HCT116 (cell line): ENCODE data around the gene ATP8A2. TPM values are rescaled to one million over a fixed set of nuclear protein-coding genes. Genes with fewer than 3 reads are reported as not detected.

Experiments
- ATAC-seq: fragments of 200-7000 bp; cut with Tn5 transposase; 2 replicates; pipeline ENCODE4 v1.9.1; 2020; ENCODE audit warnings: mild to moderate bottlenecking, moderate library complexity
- BruUV-seq: library from RNA; stranded (reverse); fragments of 400-500 nt; replicated peaks from 2 replicates; lab custom pipeline; 2021; lab: Mats Ljungman, UMichigan
- CTCF ChIA-PET: fragments of 300-600 bp; sonication (Branson Sonifier 250); formaldehyde crosslinking; loops from one replicate; lab custom pipeline; 2021; ENCODE audit warnings: antibody characterized with exemption; lab: Charles Lee
- POLR2A ChIA-PET: fragments of 300-600, 350-600 bp; sonication (Branson Sonifier 250); formaldehyde crosslinking; loops from one replicate; lab custom pipeline; 2021; ENCODE audit warnings: antibody characterized with exemption; lab: Charles Lee
- RAD21 ChIA-PET, 2 experiments: fragments of 300-600 bp; sonication (Branson Sonifier 250); formaldehyde crosslinking; loops; one replicate each; lab custom pipeline; 2023; ENCODE audit warnings: low total read pairs in 2 of 2; ENCODE audit not compliant: uncharacterized antibody in 2 of 2, unreplicated experiment in 2 of 2, low non-redundant PET in 1 of 2; lab: Charles Lee
- DNase-seq: peaks from one replicate; pipeline ENCODE4 v3.0.0-alpha.2; 2010; ENCODE audit warnings: low read depth, low spot score
- H2AFZ ChIP-seq: fragments of 200-600 bp; shearing (Covaris generic), sonication (generic); 2 replicates; pipeline ENCODE4 v1.6.1; 2017; ENCODE audit warnings: low read depth, mixed run types, mixed read lengths, antibody characterized with exemption, low read length; ENCODE audit not compliant: poor library complexity, severe bottlenecking
- H3K27ac ChIP-seq: 2 replicates; pipeline ENCODE4 v1.5.1; 2012; ENCODE audit warnings: low read depth, low read length
- H3K27me3 ChIP-seq: fragments of 200-600 bp; sonication (generic); 2 replicates; pipeline ENCODE4 v1.6.1; 2016; ENCODE audit warnings: mixed run types, low read length, mixed read lengths; ENCODE audit not compliant: insufficient read depth
- H3K36me3 ChIP-seq, 2 experiments: fragments of 200-500 bp in 1 of 2; fragments of 200-600 bp in 1 of 2; sonication (Bioruptor generic) in 1 of 2; sonication (generic) in 1 of 2; 2 replicates each; pipeline versions ENCODE4 v1.5.1 to v1.6.1; 2014 to 2016; ENCODE audit warnings: low read length in 2 of 2, inconsistent platforms in 1 of 2, mixed read lengths in 1 of 2, mixed run types in 1 of 2; ENCODE audit not compliant: insufficient read depth in 2 of 2, control insufficient read depth in 1 of 2
- H3K4me1 ChIP-seq, 2 experiments: fragments of 200-600 bp in 1 of 2; sonication (generic) in 1 of 2; 2 replicates each; pipeline versions ENCODE4 v1.5.1 to v1.6.1; 2012 to 2017; ENCODE audit warnings: low read length in 2 of 2, inconsistent platforms in 1 of 2, mild to moderate bottlenecking in 1 of 2, mixed read lengths in 1 of 2, mixed run types in 1 of 2, moderate library complexity in 1 of 2; ENCODE audit not compliant: insufficient read depth in 2 of 2, control insufficient read depth in 1 of 2
- H3K4me2 ChIP-seq: fragments of 200-600 bp; sonication (generic); 2 replicates; pipeline ENCODE4 v1.6.1; 2017; ENCODE audit warnings: mixed run types, low read length, mixed read lengths
- H3K4me3 ChIP-seq, 2 experiments: fragments of 200-600 bp in 1 of 2; sonication (generic) in 1 of 2; replicated peaks in 1 of 2; 2 replicates each; pipeline ENCODE4 v1.5.1; 2011 to 2016; ENCODE audit warnings: low read length in 2 of 2, control low read depth in 1 of 2, low read depth in 1 of 2, mild to moderate bottlenecking in 1 of 2, mixed read lengths in 1 of 2, mixed run types in 1 of 2
- H3K79me2 ChIP-seq: fragments of 200-600 bp; sonication (generic); 2 replicates; pipeline ENCODE4 v1.6.1; 2017; ENCODE audit warnings: mild to moderate bottlenecking, mixed run types, low read length, moderate library complexity, mixed read lengths; ENCODE audit not compliant: insufficient read depth
- H3K9ac ChIP-seq: fragments of 200-600 bp; sonication (generic); 2 replicates; pipeline ENCODE4 v1.6.1; 2016; ENCODE audit warnings: low read length, mixed read lengths
- H3K9me2 ChIP-seq: fragments of 200-600 bp; sonication (generic), shearing (Covaris generic); 2 replicates; pipeline ENCODE4 v1.6.1; 2017; ENCODE audit warnings: mixed run types, mild to moderate bottlenecking, moderate library complexity; ENCODE audit not compliant: insufficient read depth
- H3K9me3 ChIP-seq, 2 experiments: fragments of 200-500 bp in 1 of 2; fragments of 200-600 bp in 1 of 2; sonication (Bioruptor generic) in 1 of 2; sonication (generic) in 1 of 2; 2 replicates each; pipeline ENCODE4 v1.6.1; 2014 to 2017; ENCODE audit warnings: low read length in 2 of 2, mixed read lengths in 2 of 2, inconsistent platforms in 1 of 2, low read depth in 1 of 2, mild to moderate bottlenecking in 1 of 2, mixed run types in 1 of 2, moderate library complexity in 1 of 2; ENCODE audit not compliant: control insufficient read depth in 1 of 2, insufficient read depth in 1 of 2
- H4K20me1 ChIP-seq: fragments of 200-600 bp; sonication (generic), shearing (Covaris generic); 2 replicates; pipeline ENCODE4 v1.6.1; 2017; ENCODE audit warnings: mixed run types, mild to moderate bottlenecking, moderate library complexity; ENCODE audit not compliant: insufficient read depth
- CBX3 ChIP-seq: IDR thresholded peaks from 2 replicates; pipeline ENCODE4 v1.6.1; 2012; ENCODE audit warnings: low read depth
- CEBPB ChIP-seq: IDR thresholded peaks from 2 replicates; pipeline ENCODE4 v1.6.1; 2012; ENCODE audit warnings: low read depth
- EGR1 ChIP-seq: IDR thresholded peaks from 2 replicates; pipeline ENCODE4 v1.6.1; 2012; ENCODE audit warnings: low read depth
- ELF1 ChIP-seq: IDR thresholded peaks from 2 replicates; pipeline ENCODE4 v1.6.1; 2012; ENCODE audit warnings: low read depth, borderline replicate concordance
- EZH2 ChIP-seq: fragments of 200-600 bp; sonication (generic); IDR thresholded peaks from 2 replicates; pipeline ENCODE4 v1.6.1; 2017; ENCODE audit warnings: antibody characterized with exemption, mixed run types
- FOSL1 ChIP-seq: IDR thresholded peaks from 2 replicates; pipeline ENCODE4 v1.6.1; 2012; ENCODE audit warnings: low read depth
- JUND ChIP-seq: IDR thresholded peaks from 2 replicates; pipeline ENCODE4 v1.6.1; 2012
- MAX ChIP-seq: IDR thresholded peaks from 2 replicates; pipeline ENCODE4 v1.6.1; 2012
- POLR2AphosphoS5 ChIP-seq: IDR thresholded peaks from 2 replicates; pipeline ENCODE4 v1.6.1; 2011; ENCODE audit warnings: mild to moderate bottlenecking, low read depth, low read length, moderate library complexity
- RAD21 ChIP-seq: IDR thresholded peaks from 2 replicates; pipeline ENCODE4 v1.6.1; 2012; ENCODE audit warnings: low read depth, mild to moderate bottlenecking
- SIN3A ChIP-seq: IDR thresholded peaks from 2 replicates; pipeline ENCODE4 v1.6.1; 2012; ENCODE audit warnings: low read depth
- SP1 ChIP-seq: IDR thresholded peaks from 2 replicates; pipeline ENCODE4 v1.6.1; 2012; ENCODE audit warnings: low read depth
- SRF ChIP-seq: IDR thresholded peaks from 2 replicates; pipeline ENCODE4 v1.6.1; 2012; ENCODE audit warnings: low read depth
- TCF7L2 ChIP-seq: IDR thresholded peaks from 2 replicates; pipeline ENCODE4 v1.7.0; 2011; ENCODE audit warnings: borderline replicate concordance, inconsistent platforms; ENCODE audit not compliant: insufficient read depth, insufficient read length; ENCODE audit errors: extremely low read depth
- YY1 ChIP-seq: IDR thresholded peaks from 2 replicates; pipeline ENCODE4 v1.6.1; 2011; ENCODE audit warnings: low read length, low read depth, moderate library complexity, mild to moderate bottlenecking; ENCODE audit not compliant: insufficient replicate concordance; ENCODE audit errors: extremely low read depth
- ZFX ChIP-seq: fragments of 450-650 bp; IDR thresholded peaks from 2 replicates; pipeline ENCODE4 v1.6.1; 2017
- ZNF274 ChIP-seq: fragments of 200-500 bp; sonication (Bioruptor generic); IDR thresholded peaks from 2 replicates; pipeline ENCODE4 v1.6.1; 2014; ENCODE audit warnings: mild to moderate bottlenecking, low read depth, low read length, inconsistent platforms
- intact Hi-C: fragments of 100-400 bp; cut with micrococcal nuclease; formaldehyde crosslinking; loops from 2 replicates; pipeline ENCODE4 v1.10.0; 2022
- total RNA-seq: library from RNA; stranded (reverse); gene quantifications from one replicate; pipeline ENCODE4 v1.2.1, GENCODE V29; 2021; ENCODE audit not compliant: unreplicated experiment
- TF ChIP-seq, protein P1 (sequence below): IDR thresholded peaks from 2 replicates; pipeline ENCODE4 v1.6.1; 2011; ENCODE audit warnings: mild to moderate bottlenecking, low read length, moderate library complexity; ENCODE audit not compliant: insufficient replicate concordance; ENCODE audit errors: extremely low read depth

ATP8A2 gene
- total RNA-seq, 1 experiment from 2014 or later, result not detected

DNA sequence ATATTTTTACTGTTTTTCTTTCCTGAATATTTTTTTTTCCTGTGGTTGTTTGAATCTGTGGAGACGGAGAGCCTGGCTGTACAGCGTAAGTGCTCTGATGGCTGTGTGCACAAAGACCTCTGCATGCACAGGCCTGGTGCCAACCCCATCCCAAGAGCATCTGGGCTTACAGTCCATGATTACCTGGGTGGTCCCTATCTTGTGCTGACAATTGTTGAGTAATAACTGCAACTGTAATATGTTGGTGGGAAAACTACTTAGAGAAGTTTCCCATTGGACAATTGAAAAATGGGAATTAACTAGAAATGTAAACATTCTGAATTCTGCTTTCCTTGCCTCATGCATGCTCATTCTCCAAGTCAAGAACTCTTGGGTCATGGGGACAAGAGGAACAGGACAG is 411.3 kb downstream of the ATP8A2 start:
- Histone ChIP-seq H3K9me2 (no peaks in the 10 kb centered on the region), H3K9ac (no peak overlapping the region), H3K9me3 (no peaks in the 10 kb centered on the region), H3K4me1 (no peaks in the 10 kb centered on the region), H3K4me2 (no peak overlapping the region), H3K4me3 (no peak overlapping the region), H4K20me1 (no peaks in the 10 kb centered on the region), H2AFZ (no peak overlapping the region), H3K79me2 (no peaks in the 10 kb centered on the region), H3K27ac (no peak overlapping the region), H3K27me3 (peaks cover 29% of the 10 kb centered on the region), H3K36me3 (no peaks in the 10 kb centered on the region)
- BruUV-seq, result no TSS peak
- POLR2A ChIA-PET, result no interaction called here
- DNase-seq (no peak), ATAC-seq (no peak)
- intact Hi-C loops, result no loop called here
- CTCF ChIA-PET, result no interaction called here
- RAD21 ChIA-PET, result no interaction called here
- TF ChIP-seq EZH2, result no peak
- no peak for TF ChIP-seq SP1
- no peak for TF ChIP-seq CEBPB
- TF ChIP-seq, protein P1, sequence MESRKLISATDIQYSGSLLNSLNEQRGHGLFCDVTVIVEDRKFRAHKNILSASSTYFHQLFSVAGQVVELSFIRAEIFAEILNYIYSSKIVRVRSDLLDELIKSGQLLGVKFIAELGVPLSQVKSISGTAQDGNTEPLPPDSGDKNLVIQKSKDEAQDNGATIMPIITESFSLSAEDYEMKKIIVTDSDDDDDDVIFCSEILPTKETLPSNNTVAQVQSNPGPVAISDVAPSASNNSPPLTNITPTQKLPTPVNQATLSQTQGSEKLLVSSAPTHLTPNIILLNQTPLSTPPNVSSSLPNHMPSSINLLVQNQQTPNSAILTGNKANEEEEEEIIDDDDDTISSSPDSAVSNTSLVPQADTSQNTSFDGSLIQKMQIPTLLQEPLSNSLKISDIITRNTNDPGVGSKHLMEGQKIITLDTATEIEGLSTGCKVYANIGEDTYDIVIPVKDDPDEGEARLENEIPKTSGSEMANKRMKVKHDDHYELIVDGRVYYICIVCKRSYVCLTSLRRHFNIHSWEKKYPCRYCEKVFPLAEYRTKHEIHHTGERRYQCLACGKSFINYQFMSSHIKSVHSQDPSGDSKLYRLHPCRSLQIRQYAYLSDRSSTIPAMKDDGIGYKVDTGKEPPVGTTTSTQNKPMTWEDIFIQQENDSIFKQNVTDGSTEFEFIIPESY, result no peak
- no peak for TF ChIP-seq JUND
- no peak for TF ChIP-seq FOSL1
- TF ChIP-seq CBX3, result no peak

DNA sequence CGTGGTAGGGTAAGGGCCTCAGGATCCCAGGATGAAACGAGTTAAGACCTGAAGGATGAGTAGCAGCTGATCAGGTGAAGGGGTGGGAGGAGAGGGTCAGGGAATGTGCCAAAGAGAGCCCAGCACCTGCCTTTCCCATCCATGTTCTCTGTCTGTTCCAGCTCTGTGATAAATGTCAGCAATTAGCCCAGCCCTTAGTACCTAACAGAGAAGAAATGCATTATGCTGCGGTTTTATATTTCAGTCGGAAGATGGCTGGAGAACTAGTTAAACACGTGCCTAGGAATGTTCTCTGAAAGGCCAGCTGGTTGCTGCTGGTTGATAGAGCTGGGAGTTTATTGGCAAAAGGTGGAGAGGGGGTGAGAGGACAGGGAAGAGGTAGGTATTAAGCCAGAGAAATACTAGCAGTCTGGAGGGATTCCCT is 411.8 kb downstream of the ATP8A2 start:
- Histone ChIP-seq H3K79me2 (no peaks in the 10 kb centered on the region), H4K20me1 (no peaks in the 10 kb centered on the region), H3K27ac (no peak overlapping the region), H3K9ac (no peak overlapping the region), H3K9me2 (no peaks in the 10 kb centered on the region), H3K4me2 (no peak overlapping the region), H3K36me3 (no peaks in the 10 kb centered on the region), H3K4me1 (no peaks in the 10 kb centered on the region), H3K27me3 (peaks cover 30% of the 10 kb centered on the region), H3K9me3 (no peaks in the 10 kb centered on the region), H3K4me3 (no peak overlapping the region), H2AFZ (no peak overlapping the region)
- no peak for DNase-seq
- TF ChIP-seq YY1 (no peak), ZFX (no peak), SP1 (no peak), FOSL1 (no peak), EGR1 (no peak), TCF7L2 (no peak), MAX (no peak), CEBPB (no peak), ZNF274 (no peak), ELF1 (no peak), RAD21 (no peak), EZH2 (no peak), POLR2AphosphoS5 (no peak), CBX3 (no peak), SRF (no peak), SIN3A (no peak)
- TF ChIP-seq, protein P1, result no peak
- CTCF ChIA-PET, result no interaction called here
- POLR2A ChIA-PET, result no interaction called here
- no peak for ATAC-seq
- intact Hi-C loops, result no loop called here
- no TSS peak for BruUV-seq
- RAD21 ChIA-PET, result no interaction called here
